WTC11 (cell line): ENCODE results near the gene BICD2.

Experiments
- CTCF ChIP-seq: fragments of 200-600 bp; IDR thresholded peaks from 2 replicates; pipeline ENCODE4 v1.8.0; 2022; ENCODE audit warnings: antibody characterized with exemption
- JUN ChIP-seq: sonication (generic); formaldehyde crosslinking; IDR thresholded peaks from 2 replicates; pipeline ENCODE4 v1.8.0; 2023; ENCODE audit warnings: mild to moderate bottlenecking, missing genetic modification reagents
- SMAD3 ChIP-seq: sonication (generic); formaldehyde crosslinking; IDR thresholded peaks from 2 replicates; pipeline ENCODE4 v1.8.0; 2022; ENCODE audit warnings: missing genetic modification reagents, mild to moderate bottlenecking, borderline replicate concordance
- SP1 ChIP-seq: sonication (generic); formaldehyde crosslinking; conservative IDR thresholded peaks from 2 replicates; pipeline ENCODE4 v1.8.1; 2022; ENCODE audit warnings: missing genetic modification reagents
- TF ChIP-seq, protein P1 (sequence below): sonication (generic); formaldehyde crosslinking; IDR thresholded peaks from 2 replicates; pipeline ENCODE4 v1.8.1; 2023; ENCODE audit warnings: mild to moderate bottlenecking, missing genetic modification reagents, borderline replicate concordance
- TF ChIP-seq, protein P2 (sequence below): sonication (generic); formaldehyde crosslinking; IDR thresholded peaks from 2 replicates; pipeline ENCODE4 v1.8.0; 2022; ENCODE audit warnings: mild to moderate bottlenecking, missing genetic modification reagents

GRCh38 chr9:92719028-92719647 is 45.5 kb downstream of the BICD2 start:
- TF ChIP-seq CTCF (no peak), SMAD3 (CRISPR knock-in tag) (no peak), SP1 (CRISPR knock-in tag) (no peak), JUN (no peak)
- TF ChIP-seq, protein P1, sequence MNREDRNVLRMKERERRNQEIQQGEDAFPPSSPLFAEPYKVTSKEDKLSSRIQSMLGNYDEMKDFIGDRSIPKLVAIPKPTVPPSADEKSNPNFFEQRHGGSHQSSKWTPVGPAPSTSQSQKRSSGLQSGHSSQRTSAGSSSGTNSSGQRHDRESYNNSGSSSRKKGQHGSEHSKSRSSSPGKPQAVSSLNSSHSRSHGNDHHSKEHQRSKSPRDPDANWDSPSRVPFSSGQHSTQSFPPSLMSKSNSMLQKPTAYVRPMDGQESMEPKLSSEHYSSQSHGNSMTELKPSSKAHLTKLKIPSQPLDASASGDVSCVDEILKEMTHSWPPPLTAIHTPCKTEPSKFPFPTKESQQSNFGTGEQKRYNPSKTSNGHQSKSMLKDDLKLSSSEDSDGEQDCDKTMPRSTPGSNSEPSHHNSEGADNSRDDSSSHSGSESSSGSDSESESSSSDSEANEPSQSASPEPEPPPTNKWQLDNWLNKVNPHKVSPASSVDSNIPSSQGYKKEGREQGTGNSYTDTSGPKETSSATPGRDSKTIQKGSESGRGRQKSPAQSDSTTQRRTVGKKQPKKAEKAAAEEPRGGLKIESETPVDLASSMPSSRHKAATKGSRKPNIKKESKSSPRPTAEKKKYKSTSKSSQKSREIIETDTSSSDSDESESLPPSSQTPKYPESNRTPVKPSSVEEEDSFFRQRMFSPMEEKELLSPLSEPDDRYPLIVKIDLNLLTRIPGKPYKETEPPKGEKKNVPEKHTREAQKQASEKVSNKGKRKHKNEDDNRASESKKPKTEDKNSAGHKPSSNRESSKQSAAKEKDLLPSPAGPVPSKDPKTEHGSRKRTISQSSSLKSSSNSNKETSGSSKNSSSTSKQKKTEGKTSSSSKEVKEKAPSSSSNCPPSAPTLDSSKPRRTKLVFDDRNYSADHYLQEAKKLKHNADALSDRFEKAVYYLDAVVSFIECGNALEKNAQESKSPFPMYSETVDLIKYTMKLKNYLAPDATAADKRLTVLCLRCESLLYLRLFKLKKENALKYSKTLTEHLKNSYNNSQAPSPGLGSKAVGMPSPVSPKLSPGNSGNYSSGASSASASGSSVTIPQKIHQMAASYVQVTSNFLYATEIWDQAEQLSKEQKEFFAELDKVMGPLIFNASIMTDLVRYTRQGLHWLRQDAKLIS (CRISPR knock-in tag): no peak
- TF ChIP-seq, protein P2, sequence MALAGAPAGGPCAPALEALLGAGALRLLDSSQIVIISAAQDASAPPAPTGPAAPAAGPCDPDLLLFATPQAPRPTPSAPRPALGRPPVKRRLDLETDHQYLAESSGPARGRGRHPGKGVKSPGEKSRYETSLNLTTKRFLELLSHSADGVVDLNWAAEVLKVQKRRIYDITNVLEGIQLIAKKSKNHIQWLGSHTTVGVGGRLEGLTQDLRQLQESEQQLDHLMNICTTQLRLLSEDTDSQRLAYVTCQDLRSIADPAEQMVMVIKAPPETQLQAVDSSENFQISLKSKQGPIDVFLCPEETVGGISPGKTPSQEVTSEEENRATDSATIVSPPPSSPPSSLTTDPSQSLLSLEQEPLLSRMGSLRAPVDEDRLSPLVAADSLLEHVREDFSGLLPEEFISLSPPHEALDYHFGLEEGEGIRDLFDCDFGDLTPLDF (CRISPR knock-in tag): no peak
